Putamen (tissue), 1 donor: Measurements from ENCODE around the gene S100A9.
"Not testable (repeated sequence)": the region's sequence is repeated elsewhere in the genome, so short reads cannot be mapped to it uniquely, and the experiment has no call there.

Experiments used
- DNase-seq: peaks from one replicate; pipeline ENCODE4 v3.0.0-alpha.2; 2016; ENCODE audit warnings: low spot score

S100A9 gene

GRCh38 chr1:153407274-153407673 is 49.6 kb downstream of the S100A9 start:
- not testable (repeated sequence) for DNase-seq
